ENCODE results near the gene KCNJ15.
"Not testable (repeated sequence)": the region's sequence is repeated elsewhere in the genome, so short reads cannot be mapped to it uniquely, and the experiment has no call there.

KCNJ15 gene

DNA sequence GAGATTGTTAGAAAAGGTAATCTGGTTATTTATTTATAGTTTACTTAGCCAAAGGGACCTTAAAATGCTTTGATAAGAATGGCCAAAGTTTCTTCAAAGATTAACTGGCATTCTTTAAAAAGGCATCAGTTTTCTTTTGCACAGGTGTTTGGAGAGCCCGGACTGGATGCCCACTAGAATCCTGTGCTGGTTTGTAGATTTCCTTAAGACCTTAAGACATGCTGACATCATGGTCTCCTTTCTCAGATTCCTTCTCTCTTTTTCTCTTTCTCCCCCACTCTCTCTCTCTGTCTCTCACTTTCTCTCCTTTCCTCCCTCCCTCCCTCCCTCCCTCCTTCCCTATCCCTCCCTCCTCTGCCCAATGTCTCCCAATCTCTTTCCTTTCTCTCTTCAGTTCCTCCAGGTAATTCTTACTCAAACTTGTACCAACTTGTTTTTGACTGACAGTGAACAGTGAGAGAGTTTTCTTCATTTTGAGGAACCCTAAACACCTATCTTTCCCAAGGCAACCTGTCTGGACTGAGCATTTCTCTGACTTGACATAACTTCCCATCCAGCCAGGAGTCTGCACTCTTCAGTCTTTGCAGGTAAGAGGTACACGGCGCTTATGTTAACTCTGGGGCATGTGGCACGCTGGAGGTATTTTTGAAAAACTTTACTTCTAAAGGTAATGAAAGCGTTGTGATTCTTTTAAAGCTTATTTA lies at the start of gene KCNJ15:
Gene KCNJ15, plus strand, starts transcription at position 393 of the 704 bp plus-strand sequence. CDS start 42,271 bp downstream, outside the sequence.
- no peak for DNase-seq

DNA sequence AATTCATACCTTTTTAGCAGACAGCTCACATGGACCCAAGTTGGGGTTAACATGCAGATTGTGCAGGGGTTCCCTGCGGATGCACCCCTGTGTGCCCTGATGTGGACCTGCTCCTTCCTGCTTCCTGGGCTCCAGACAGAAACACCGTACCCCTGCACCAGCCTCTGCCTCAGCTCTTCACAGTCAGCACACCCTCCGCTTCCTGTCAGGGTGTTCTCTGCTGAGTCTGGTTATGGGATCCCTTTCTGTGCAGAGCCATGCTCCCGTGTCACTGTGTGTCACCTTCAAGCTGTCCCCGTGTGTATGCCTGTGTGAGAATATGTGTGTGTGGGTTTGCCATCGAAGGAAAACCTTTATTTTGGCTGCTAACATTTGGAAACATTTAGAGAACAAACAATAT lies 48.7 kb upstream of the KCNJ15 start:
- no peak for DNase-seq

- no peak for DNase-seq
Observed at GRCh38 chr21:38211321-38211720, 45.5 kb upstream of the KCNJ15 start.

DNA sequence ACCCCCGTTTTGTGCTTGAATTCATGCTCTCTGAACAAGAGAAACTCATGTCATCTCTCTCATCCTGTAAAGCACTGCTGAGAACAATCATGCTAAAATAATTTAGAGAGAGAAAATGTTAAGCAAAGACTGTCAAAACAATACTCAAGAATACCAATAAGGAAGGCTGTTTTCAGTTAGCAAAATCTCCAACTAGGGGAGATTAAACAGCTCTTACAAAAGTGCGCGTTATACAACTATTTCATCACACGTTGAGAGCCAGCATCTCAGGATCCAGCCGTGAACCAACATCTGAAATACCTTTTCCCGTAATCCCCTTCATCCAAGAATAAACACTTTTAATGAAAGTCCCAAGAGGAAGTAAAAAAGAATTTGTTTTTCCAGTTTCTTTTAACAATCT lies 44.1 kb upstream of the KCNJ15 start:
- DNase-seq: no peak

- peak; percentile 59 for DNase-seq
Observed at GRCh38 chr21:38219049-38219628, 37.7 kb upstream of the KCNJ15 start.

GRCh38 chr21:38220270-38220737 lies 36.5 kb upstream of the KCNJ15 start:
- DNase-seq: no peak

- DNase-seq: no peak
Observed at GRCh38 chr21:38221594-38221993, 35.2 kb upstream of the KCNJ15 start.

GRCh38 chr21:38223893-38224540 lies 32.8 kb upstream of the KCNJ15 start:
- DNase-seq: peak; percentile 13

DNA sequence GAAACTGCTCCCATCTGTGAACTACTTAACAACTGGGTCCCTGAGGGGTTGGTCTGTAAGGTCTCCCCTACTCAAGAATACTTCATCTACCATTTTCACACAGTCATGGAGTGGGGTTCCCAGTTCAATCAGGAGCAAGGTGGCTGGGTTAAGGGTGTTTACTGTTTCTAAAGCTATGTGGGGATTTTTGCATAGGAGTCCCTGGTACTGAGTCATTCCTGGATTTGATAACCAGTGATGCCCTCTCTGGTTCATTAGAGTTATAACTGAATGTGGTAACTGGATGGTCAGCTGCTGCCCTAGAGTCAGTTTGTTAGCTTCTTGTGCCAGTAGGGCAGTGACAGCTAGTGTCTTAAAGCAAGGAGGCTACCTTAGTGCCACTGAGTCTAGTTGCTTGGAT lies 29.4 kb upstream of the KCNJ15 start:
- no peak for DNase-seq

GRCh38 chr21:38228115-38228514 lies 28.7 kb upstream of the KCNJ15 start:
- DNase-seq: no peak

DNA sequence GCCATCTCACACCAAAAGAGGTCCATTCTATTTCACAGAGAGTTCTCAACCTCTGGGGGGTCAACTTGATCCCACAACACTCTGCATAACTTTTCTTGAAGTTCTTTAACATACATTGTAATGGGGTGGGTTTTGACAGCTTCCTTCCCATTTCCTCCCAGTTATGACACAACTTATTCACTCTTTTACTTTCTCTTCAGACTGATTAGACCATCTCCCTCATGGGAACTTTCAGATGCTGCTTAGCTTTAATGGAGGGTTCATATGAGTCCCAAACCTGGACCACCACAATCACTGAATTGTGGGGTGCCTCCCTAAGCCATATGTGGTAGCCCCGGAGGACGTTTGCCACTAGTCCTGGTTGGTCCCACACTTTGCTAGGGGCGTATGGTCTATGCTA lies 28.3 kb upstream of the KCNJ15 start:
- DNase-seq: no peak

DNA sequence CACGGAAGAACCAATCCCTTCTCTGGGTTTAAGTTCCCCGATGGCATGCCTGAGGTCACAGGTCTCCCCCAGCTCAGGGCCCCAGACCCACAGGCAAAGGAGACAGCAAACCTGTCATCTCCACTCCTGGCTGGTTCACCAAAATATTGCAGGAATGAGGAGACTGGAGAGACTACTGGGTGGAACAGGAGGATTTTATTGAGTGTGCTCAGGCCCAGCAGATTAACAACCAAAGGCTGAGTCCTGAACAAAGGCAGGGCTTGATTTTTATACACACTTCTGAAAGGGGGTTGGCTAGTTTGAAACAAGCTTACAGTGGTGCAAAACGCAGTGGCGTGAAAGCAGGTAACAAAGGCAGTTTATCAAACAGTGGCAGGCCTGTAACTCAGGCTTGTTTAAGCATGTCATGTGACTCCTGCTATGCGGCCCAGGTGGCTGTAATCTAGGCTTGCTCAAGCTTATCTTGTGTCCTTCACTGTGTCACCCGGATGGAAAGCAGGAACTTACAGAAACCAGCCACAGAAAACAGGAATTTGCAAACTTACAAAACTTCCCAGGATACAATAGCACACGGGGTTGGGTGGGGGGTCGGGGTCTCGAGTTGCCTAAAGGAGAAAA lies 27.4 kb upstream of the KCNJ15 start:
- DNase-seq: no peak

DNA sequence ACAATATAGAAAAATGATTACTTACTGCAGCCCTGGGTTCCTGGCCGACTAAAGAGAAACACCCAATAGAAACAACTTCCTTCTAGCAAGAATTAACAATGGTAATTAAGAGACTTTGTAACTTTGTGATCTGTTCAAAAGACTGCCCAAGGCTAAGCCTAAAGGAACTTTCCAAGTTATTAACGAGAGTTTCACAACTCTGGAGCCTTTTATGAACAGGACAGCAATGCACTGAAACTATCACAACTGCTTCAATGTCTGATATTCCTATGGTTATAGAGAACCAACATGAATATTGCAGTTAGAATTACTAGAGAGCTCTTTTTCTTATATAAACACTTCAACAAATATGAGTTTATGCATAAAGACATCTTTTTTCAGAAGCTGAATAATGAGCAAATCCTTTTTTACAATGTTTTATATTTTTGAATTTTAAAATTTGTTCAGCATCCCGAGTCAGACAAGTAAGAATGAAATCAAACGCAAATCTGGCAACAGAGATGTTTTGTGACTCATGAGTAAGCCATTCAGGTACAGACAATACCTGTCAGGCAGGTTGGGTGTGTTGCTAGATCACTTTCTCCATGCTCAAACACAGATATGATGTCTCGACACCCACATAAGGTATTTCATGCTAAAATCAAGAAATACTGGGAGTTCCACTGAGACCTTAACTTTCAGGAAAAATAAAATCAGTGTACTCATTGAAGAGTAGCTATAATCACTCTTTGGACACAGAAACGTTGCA lies 22.2 kb upstream of the KCNJ15 start:
- DNase-seq: no peak

DNA sequence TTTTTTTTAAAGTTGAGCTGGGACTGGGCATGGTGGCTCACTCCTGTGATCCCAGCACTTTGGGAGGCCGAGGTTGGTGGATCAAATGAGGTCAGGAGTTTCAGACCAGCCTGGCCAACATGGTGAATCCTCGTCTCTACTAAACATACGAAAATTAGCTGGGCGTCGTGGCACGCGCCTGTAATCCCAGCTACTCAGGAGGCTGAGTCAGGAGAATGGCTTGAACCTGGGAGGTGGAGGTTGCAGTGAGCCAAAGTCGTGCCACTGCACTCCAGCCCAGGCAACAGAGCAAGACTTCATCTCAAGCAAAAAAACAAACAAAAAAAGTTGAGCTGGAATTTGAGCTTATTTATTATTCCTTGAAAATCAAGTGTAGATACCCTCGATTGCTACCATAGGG lies 21.5 kb upstream of the KCNJ15 start:
- DNase-seq: not testable (repeated sequence)

DNA sequence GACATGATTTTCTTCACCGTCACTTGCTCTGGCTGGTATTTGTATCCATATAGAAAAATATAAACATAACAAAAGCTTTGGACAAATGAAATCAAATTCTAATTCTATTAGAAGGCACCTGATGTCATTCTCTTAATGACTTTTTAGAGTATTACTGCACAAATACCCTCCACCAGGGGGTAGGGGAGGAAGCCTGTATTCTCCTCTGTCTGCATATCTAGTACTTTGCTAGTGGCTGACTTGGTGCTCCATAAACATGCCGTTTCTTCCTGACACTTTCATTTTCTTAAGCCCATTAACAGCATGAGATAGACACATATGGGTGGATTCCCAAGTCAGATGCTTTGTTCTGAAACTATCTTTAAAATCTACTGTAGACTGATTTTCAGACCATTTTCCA lies 20.6 kb upstream of the KCNJ15 start:
- no peak for DNase-seq

DNA sequence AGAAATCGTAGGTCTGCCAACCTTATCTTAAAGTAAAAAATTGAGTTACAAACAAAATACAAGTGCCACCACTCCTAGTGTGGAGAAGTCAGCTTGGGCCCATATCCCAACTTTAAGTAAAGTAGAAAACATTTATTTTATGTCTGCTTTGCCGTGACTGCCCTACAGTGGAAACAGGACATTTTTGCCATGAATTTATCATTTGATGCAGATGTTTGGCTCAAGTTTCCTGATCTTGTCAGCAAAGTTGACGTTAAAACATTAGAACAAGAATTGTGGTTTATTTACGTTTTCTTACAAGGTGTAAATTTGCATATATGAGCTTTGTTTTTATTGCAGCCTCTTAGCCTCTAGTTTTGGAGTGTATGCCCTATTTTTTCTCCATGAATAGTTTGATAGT lies 17.1 kb upstream of the KCNJ15 start:
- DNase-seq: no peak

DNA sequence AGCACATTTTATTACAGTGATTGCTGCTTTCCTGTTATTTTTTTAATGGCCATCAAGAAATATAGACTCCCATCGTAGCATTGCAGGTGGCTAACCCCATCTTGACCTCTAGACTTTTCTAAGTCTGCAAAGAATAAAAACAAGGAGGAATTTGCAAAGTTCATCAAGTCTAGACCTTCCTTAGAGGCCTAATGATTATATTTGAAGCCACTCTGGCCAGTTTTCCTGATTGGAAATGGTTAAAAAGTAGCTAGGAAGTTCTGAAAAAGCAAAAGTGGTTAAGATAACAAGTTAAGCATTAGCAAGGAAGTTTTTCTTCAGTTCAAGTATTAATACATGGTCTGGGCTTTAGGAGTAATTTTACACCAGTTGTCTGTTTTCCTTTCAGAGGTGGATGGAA lies 16.7 kb upstream of the KCNJ15 start:
- DNase-seq: no peak

- DNase-seq: no peak
Observed at GRCh38 chr21:38241029-38241740, 15.6 kb upstream of the KCNJ15 start.

GRCh38 chr21:38242061-38242460 lies 14.7 kb upstream of the KCNJ15 start:
- DNase-seq: no peak

DNA sequence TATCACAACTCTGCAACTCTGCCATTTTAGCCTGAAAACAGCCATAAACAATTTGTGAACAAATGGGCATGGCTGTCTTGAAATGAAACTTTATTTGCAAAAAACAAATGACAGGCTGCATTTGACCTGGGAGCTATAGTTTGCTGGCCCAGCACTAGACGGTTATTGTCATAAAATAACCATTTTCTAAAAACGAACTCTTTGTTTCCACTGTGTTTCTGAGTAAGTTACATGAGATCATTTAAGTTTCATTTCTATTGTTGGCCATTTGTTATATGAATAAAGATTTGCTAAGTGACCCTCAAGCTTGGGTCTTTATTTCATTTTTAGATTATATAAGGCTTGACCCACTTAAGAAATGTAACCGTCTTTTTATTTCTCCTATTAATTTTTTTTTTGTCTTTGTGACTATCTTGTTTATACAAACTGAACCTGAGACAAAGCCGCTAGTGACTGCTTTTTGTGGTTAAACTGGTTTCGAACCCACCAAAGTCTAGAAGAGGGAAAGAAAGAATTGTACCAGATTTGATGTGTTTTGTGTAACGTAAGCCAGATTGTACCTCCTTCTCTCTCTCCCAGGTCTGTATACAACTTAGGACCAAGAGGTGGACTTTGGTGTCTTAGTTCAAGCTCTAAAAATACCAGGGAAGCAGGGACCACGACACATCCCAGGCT lies 12.9 kb upstream of the KCNJ15 start:
- no peak for DNase-seq

GRCh38 chr21:38244407-38244787 lies 12.4 kb upstream of the KCNJ15 start:
- DNase-seq: no peak
